H1 (cell line): ENCODE results near the gene NR2C2. TPM values are rescaled to one million over a fixed set of nuclear protein-coding genes. Genes with fewer than 3 reads are reported as not detected.

Experiments
- CBX5 ChIP-seq: fragments of 300-800, 300-1000 bp; sonication (generic); IDR thresholded peaks from 2 replicates; pipeline ENCODE4 v1.7.1; 2016; ENCODE audit warnings: antibody characterized with exemption, low read length, low read depth
- CHD1 ChIP-seq: IDR thresholded peaks from 2 replicates; pipeline ENCODE4 v1.6.1; 2012; ENCODE audit warnings: low read depth, low read length, improper control_type of control experiment
- CHD2 ChIP-seq: IDR thresholded peaks from 2 replicates; pipeline ENCODE4 v1.6.1; 2012; ENCODE audit warnings: low read length, improper control_type of control experiment
- EP300 ChIP-seq, 2 experiments: IDR thresholded peaks; 1 replicate in 1 of 2; 2 replicates in 1 of 2; pipeline ENCODE4 v1.6.1; 2011 to 2012; ENCODE audit warnings: low read depth in 2 of 2, low read length in 2 of 2, mild to moderate bottlenecking in 2 of 2, borderline replicate concordance in 1 of 2, inconsistent platforms in 1 of 2, moderate library complexity in 1 of 2
- FOSL1 ChIP-seq: IDR thresholded peaks from 2 replicates; pipeline ENCODE4 v1.6.1; 2011; ENCODE audit warnings: mild to moderate bottlenecking, low read depth, low read length, moderate library complexity; ENCODE audit not compliant: insufficient read depth
- JUN ChIP-seq: IDR thresholded peaks from 2 replicates; pipeline ENCODE4 v1.6.1; 2011; ENCODE audit warnings: low read depth, mild to moderate bottlenecking, improper control_type of control experiment, low read length
- JUND ChIP-seq: IDR thresholded peaks from 2 replicates; pipeline ENCODE4 v1.6.1; 2011; ENCODE audit warnings: mild to moderate bottlenecking, improper control_type of control experiment, low read length
- KDM1A ChIP-seq: fragments of 200-600, 300-600 bp; sonication (generic); IDR thresholded peaks from 2 replicates; pipeline ENCODE4 v1.7.1; 2016; ENCODE audit warnings: mild to moderate bottlenecking, low read length, borderline replicate concordance
- KDM5A ChIP-seq: fragments of 200-600 bp; IDR thresholded peaks from 2 replicates; pipeline ENCODE4 v1.7.1; 2012; ENCODE audit warnings: mild to moderate bottlenecking, low read length, inconsistent platforms, mixed read lengths
- NRF1 ChIP-seq: IDR thresholded peaks from 2 replicates; pipeline ENCODE4 v1.6.1; 2011; ENCODE audit warnings: mild to moderate bottlenecking, low read depth, low read length, improper control_type of control experiment
- RAD21 ChIP-seq, 2 experiments: IDR thresholded peaks in 1 of 2; conservative IDR thresholded peaks in 1 of 2; 2 replicates each; pipeline ENCODE4 v1.6.1; 2011; ENCODE audit warnings: low read depth in 2 of 2, low read length in 2 of 2, improper control_type of control experiment in 1 of 2, inconsistent platforms in 1 of 2, mild to moderate bottlenecking in 1 of 2, moderate library complexity in 1 of 2
- RNF2 ChIP-seq: fragments of 200-900, 300-1000 bp; sonication (generic); IDR thresholded peaks from 2 replicates; pipeline ENCODE4 v1.7.1; 2016; ENCODE audit warnings: borderline replicate concordance, low read depth, mild to moderate bottlenecking, antibody characterized with exemption, low read length; ENCODE audit not compliant: poor library complexity, severe bottlenecking; ENCODE audit errors: missing control alignments
- SAP30 ChIP-seq: fragments of 300-600 bp; sonication (generic); IDR thresholded peaks from 2 replicates; pipeline ENCODE4 v1.7.1; 2012; ENCODE audit warnings: low read length, moderate library complexity, mild to moderate bottlenecking, inconsistent platforms; ENCODE audit not compliant: insufficient read depth, insufficient replicate concordance
- SIN3A ChIP-seq, 2 experiments: IDR thresholded peaks in 1 of 2; conservative IDR thresholded peaks in 1 of 2; 2 replicates each; pipeline ENCODE4 v1.6.1; 2011 to 2012; ENCODE audit warnings: low read length in 2 of 2, improper control_type of control experiment in 1 of 2, low read depth in 1 of 2, mild to moderate bottlenecking in 1 of 2
- SIRT6 ChIP-seq: IDR thresholded peaks from one replicate; pipeline ENCODE4 v1.7.1; 2012; ENCODE audit warnings: low read length, inconsistent platforms
- TAF7 ChIP-seq: optimal IDR thresholded peaks from 2 replicates; pipeline ENCODE3; 2011; ENCODE audit warnings: low read depth, mild to moderate bottlenecking, inconsistent platforms, low read length, moderate library complexity, borderline replicate concordance
- TBP ChIP-seq: IDR thresholded peaks from 2 replicates; pipeline ENCODE4 v1.6.1; 2011; ENCODE audit warnings: low read depth, low read length, improper control_type of control experiment
- TCF12 ChIP-seq: IDR thresholded peaks from 2 replicates; pipeline ENCODE4 v1.6.1; 2011; ENCODE audit warnings: low read depth, mild to moderate bottlenecking, low read length
- polyA plus RNA-seq, 7 experiments: library from polyadenylated mRNA; depleted of rRNA in 3 of 7; stranded (reverse) in 5 of 7; unstranded in 2 of 7; fragments of >200 nt in 5 of 7; fragments of 200-250 nt in 2 of 7; gene quantifications; 1 replicate in 5 of 7; 2 replicates in 1 of 7; 4 replicates in 1 of 7; pipeline versions ENCODE4 v1.2.1 to v1.2.3, GENCODE V29; 2011 to 2013; ENCODE audit warnings: missing spikeins in 2 of 7, mixed read lengths in 2 of 7
- total RNA-seq: library from RNA; stranded (reverse); fragmentation: NEBNext Ultra II Directional; extraction: Animal tissue kit (Norgen Biotek cat#: 25700); gene quantifications from 2 replicates; pipeline ENCODE4 v1.2.1, GENCODE V29; 2021

Gene NR2C2
- total and polyA plus RNA-seq, 2 of the 8 experiments (the other 6 are each of a cell fraction or from before 2014, with no cell fraction given) = 16.6 to 44.4 TPM

GRCh38 chr3:14948609-14949038 lies 1.2 kb downstream of the NR2C2 start (continued):
- TF ChIP-seq TAF7 (no peak), TBP (0 out of 2 replicates have a peak, but pooled peaks have one; percentile 5), SIRT6 (no peak), SIN3A (conservative IDR thresholded peaks at IDR 0.05 in 1 of 2, IDR thresholded peaks at IDR 0.05 in 1 of 2; ENCODE audit: low read depth in 1 of 2, low read length in 2 of 2) (no peak), KDM1A (no peak), RAD21 (IDR thresholded peaks at IDR 0.05 in 1 of 2, conservative IDR thresholded peaks at IDR 0.05 in 1 of 2; ENCODE audit: low read depth in 2 of 2, low read length in 2 of 2) (no peak), CBX5 (no peak), TCF12 (no peak), KDM5A (no peak), EP300 (IDR thresholded peaks at IDR 0.05; ENCODE audit: borderline replicate concordance in 1 of 2, low read depth in 2 of 2, low read length in 2 of 2) (no peak), NRF1 (0 out of 2 replicates have a peak, but pooled peaks have one; percentile 14), CHD2 (no peak), JUN (no peak), JUND (no peak), FOSL1 (no peak), RNF2 (no peak), SAP30 (no peak), CHD1 (peak; percentile 61; the same call in 1 of the 2 replicates)
